Kidney epithelial cell (primary cell): ENCODE measurements around the gene UVRAG. TPM values are rescaled to one million over a fixed set of nuclear protein-coding genes. Genes with fewer than 3 reads are reported as not detected.

Experiments
- DNase-seq: peaks from one replicate; pipeline ENCODE4 v3.0.0-alpha.2; 2010; ENCODE audit warnings: low read depth
- H3K27me3 ChIP-seq: 2 replicates; pipeline ENCODE4 v1.6.0; 2011; ENCODE audit warnings: low read length; ENCODE audit not compliant: control insufficient read depth, insufficient read depth
- H3K36me3 ChIP-seq: 2 replicates; pipeline ENCODE4 v1.5.1; 2011; ENCODE audit warnings: low read length; ENCODE audit not compliant: control insufficient read depth, insufficient read depth
- H3K4me3 ChIP-seq: 2 replicates; pipeline ENCODE4 v1.5.1; 2011; ENCODE audit warnings: low read depth, mild to moderate bottlenecking, control low read depth, low read length
- CTCF ChIP-seq: IDR thresholded peaks from 2 replicates; pipeline ENCODE4 v1.5.1; 2011; ENCODE audit warnings: mild to moderate bottlenecking, moderate library complexity, low read length, control low read depth, inconsistent platforms; ENCODE audit not compliant: insufficient read depth, poor library complexity, severe bottlenecking
- total RNA-seq: library from RNA; depleted of rRNA; stranded (reverse); fragments of >200 nt; gene quantifications from 2 replicates; pipeline ENCODE4 v1.2.3, GENCODE V29; 2015

Gene UVRAG
- total RNA-seq, 1 donor from 2014 or later = 16.2 TPM

GRCh38 chr11:76102802-76103201, 287.8 kb downstream of the UVRAG start:
- no peak for TF ChIP-seq CTCF
- DNase-seq = no peak
- Histone ChIP-seq H3K36me3 (no peaks in the 10 kb centered on the region), H3K4me3 (no peak overlapping the region), H3K27me3 (no peaks in the 10 kb centered on the region)

- TF ChIP-seq CTCF = no peak
- no peak for DNase-seq
- Histone ChIP-seq H3K27me3 (no peaks in the 10 kb centered on the region), H3K36me3 (no peaks in the 10 kb centered on the region), H3K4me3 (no peak overlapping the region)
Observed at GRCh38 chr11:76103460-76103859, 288.4 kb downstream of the UVRAG start.

- DNase-seq = no peak
- Histone ChIP-seq H3K27me3 (no peaks in the 10 kb centered on the region), H3K36me3 (no peaks in the 10 kb centered on the region), H3K4me3 (no peak overlapping the region)
- no peak for TF ChIP-seq CTCF
Observed at GRCh38 chr11:76104285-76104684, 289.3 kb downstream of the UVRAG start.

- Histone ChIP-seq H3K27me3 (no peaks in the 10 kb centered on the region), H3K36me3 (no peaks in the 10 kb centered on the region), H3K4me3 (no peak overlapping the region)
- TF ChIP-seq CTCF = no peak
- DNase-seq = no peak
Observed at GRCh38 chr11:76105637-76106036, 290.6 kb downstream of the UVRAG start.

- Histone ChIP-seq H3K4me3 (no peak overlapping the region), H3K36me3 (no peaks in the 10 kb centered on the region), H3K27me3 (no peaks in the 10 kb centered on the region)
- no peak for TF ChIP-seq CTCF
- no peak for DNase-seq
Observed at GRCh38 chr11:76107971-76108370, 293.0 kb downstream of the UVRAG start.

GRCh38 chr11:76114238-76114637, 299.2 kb downstream of the UVRAG start:
- TF ChIP-seq CTCF = no peak
- Histone ChIP-seq H3K4me3 (no peak overlapping the region), H3K27me3 (no peaks in the 10 kb centered on the region), H3K36me3 (no peaks in the 10 kb centered on the region)
- no peak for DNase-seq
